ENCODE results near the gene SNX8. TPM values are rescaled to one million over a fixed set of nuclear protein-coding genes. Genes with fewer than 3 reads are reported as not detected.

The SNX8 gene
- total and polyA plus RNA-seq, 4 donors, result 8.7 to 20.8 (median 14.8) TPM

DNA sequence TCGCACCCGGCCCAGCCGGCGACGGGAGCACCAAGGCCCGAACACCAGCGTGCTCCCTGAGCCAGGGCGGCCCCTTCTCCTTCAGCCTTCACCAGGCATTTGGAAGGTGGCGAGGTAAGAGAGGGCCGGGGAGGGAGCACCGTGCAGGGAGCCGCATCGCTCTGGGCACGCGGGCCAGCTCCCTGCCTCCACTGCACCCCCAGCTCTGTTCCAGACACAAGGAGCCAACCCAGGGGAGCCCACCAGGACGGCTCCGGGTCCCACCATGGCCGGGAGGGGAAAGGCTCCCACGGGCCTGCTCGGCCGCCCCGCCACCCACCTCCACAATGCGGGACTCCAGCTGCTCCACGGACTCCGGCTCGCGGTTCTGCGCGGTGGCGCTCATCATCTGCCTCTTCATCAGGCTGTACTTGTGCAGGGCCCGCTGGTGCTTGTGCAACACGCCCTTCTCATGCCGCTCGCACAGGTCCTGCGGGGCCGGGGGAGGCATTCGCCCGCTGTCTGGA lies 57.1 kb downstream of the SNX8 start:
- Histone ChIP-seq H3K27me3 (ENCODE audit: control insufficient read depth in 4 of 4, insufficient read depth in 4 of 4, low read length in 3 of 4) (no peaks in the 10 kb centered on the region), H3K36me3 (ENCODE audit: control insufficient read depth in 4 of 4, insufficient read depth in 3 of 4, low read depth in 1 of 4, low read length in 3 of 4) (peaks cover 0 to 15% (median 4%) of the 10 kb centered on the region in 4 donors), H3K9ac (ENCODE audit: low read depth in 1 of 2, low read length in 2 of 2) (no peak overlapping the region), H3K4me1 (ENCODE audit: control insufficient read depth in 4 of 4, insufficient read depth in 4 of 4, low read length in 3 of 4) (no peaks in the 10 kb centered on the region), H3K9me3 (ENCODE audit: control insufficient read depth in 4 of 4, low read length in 3 of 4) (no peaks in the 10 kb centered on the region), H3K4me3 (ENCODE audit: low read depth in 1 of 3, low read length in 3 of 3) (no peak overlapping the region), H3K27ac (ENCODE audit: low read depth in 1 of 2, low read length in 2 of 2) (no peak overlapping the region)
- DNase-seq (ENCODE audit: low spot score), result no peak
- 98% methylated on average over 38 of the region's 38 CpGs for whole genome bisulfite sequencing
- TF ChIP-seq SP1 (IDR thresholded peaks at IDR 0.05), result no peak
- no peak for TF ChIP-seq HNF4G (IDR thresholded peaks at IDR 0.05)
- no peak for TF ChIP-seq GABPA (IDR thresholded peaks at IDR 0.05 in 1 of 2, conservative IDR thresholded peaks at IDR 0.05 in 1 of 2)
- TF ChIP-seq NR2F2 (IDR thresholded peaks at IDR 0.05), result no peak
- TF ChIP-seq, protein P1, sequence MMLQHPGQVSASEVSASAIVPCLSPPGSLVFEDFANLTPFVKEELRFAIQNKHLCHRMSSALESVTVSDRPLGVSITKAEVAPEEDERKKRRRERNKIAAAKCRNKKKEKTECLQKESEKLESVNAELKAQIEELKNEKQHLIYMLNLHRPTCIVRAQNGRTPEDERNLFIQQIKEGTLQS (IDR thresholded peaks at IDR 0.05), result no peak
- TF ChIP-seq YY1 (IDR thresholded peaks at IDR 0.05), result no peak
- TF ChIP-seq, protein P2, sequence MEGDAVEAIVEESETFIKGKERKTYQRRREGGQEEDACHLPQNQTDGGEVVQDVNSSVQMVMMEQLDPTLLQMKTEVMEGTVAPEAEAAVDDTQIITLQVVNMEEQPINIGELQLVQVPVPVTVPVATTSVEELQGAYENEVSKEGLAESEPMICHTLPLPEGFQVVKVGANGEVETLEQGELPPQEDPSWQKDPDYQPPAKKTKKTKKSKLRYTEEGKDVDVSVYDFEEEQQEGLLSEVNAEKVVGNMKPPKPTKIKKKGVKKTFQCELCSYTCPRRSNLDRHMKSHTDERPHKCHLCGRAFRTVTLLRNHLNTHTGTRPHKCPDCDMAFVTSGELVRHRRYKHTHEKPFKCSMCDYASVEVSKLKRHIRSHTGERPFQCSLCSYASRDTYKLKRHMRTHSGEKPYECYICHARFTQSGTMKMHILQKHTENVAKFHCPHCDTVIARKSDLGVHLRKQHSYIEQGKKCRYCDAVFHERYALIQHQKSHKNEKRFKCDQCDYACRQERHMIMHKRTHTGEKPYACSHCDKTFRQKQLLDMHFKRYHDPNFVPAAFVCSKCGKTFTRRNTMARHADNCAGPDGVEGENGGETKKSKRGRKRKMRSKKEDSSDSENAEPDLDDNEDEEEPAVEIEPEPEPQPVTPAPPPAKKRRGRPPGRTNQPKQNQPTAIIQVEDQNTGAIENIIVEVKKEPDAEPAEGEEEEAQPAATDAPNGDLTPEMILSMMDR (IDR thresholded peaks at IDR 0.05; ENCODE audit: low read depth, low read length, missing input control), result no peak
- no peak for TF ChIP-seq EGR1 (IDR thresholded peaks at IDR 0.05; ENCODE audit: low read depth in 2 of 2)
- TF ChIP-seq, protein P3, sequence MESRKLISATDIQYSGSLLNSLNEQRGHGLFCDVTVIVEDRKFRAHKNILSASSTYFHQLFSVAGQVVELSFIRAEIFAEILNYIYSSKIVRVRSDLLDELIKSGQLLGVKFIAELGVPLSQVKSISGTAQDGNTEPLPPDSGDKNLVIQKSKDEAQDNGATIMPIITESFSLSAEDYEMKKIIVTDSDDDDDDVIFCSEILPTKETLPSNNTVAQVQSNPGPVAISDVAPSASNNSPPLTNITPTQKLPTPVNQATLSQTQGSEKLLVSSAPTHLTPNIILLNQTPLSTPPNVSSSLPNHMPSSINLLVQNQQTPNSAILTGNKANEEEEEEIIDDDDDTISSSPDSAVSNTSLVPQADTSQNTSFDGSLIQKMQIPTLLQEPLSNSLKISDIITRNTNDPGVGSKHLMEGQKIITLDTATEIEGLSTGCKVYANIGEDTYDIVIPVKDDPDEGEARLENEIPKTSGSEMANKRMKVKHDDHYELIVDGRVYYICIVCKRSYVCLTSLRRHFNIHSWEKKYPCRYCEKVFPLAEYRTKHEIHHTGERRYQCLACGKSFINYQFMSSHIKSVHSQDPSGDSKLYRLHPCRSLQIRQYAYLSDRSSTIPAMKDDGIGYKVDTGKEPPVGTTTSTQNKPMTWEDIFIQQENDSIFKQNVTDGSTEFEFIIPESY (IDR thresholded peaks at IDR 0.05), result no peak
- no peak for TF ChIP-seq HNF4A (conservative IDR thresholded peaks at IDR 0.05)
- TF ChIP-seq, protein P4, sequence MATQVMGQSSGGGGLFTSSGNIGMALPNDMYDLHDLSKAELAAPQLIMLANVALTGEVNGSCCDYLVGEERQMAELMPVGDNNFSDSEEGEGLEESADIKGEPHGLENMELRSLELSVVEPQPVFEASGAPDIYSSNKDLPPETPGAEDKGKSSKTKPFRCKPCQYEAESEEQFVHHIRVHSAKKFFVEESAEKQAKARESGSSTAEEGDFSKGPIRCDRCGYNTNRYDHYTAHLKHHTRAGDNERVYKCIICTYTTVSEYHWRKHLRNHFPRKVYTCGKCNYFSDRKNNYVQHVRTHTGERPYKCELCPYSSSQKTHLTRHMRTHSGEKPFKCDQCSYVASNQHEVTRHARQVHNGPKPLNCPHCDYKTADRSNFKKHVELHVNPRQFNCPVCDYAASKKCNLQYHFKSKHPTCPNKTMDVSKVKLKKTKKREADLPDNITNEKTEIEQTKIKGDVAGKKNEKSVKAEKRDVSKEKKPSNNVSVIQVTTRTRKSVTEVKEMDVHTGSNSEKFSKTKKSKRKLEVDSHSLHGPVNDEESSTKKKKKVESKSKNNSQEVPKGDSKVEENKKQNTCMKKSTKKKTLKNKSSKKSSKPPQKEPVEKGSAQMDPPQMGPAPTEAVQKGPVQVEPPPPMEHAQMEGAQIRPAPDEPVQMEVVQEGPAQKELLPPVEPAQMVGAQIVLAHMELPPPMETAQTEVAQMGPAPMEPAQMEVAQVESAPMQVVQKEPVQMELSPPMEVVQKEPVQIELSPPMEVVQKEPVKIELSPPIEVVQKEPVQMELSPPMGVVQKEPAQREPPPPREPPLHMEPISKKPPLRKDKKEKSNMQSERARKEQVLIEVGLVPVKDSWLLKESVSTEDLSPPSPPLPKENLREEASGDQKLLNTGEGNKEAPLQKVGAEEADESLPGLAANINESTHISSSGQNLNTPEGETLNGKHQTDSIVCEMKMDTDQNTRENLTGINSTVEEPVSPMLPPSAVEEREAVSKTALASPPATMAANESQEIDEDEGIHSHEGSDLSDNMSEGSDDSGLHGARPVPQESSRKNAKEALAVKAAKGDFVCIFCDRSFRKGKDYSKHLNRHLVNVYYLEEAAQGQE (IDR thresholded peaks at IDR 0.05), result no peak
- no peak for TF ChIP-seq TAF1 (conservative IDR thresholded peaks at IDR 0.05)
- TF ChIP-seq RXRA (IDR thresholded peaks at IDR 0.05), result no peak
- TF ChIP-seq JUND (IDR thresholded peaks at IDR 0.05), result no peak

DNA sequence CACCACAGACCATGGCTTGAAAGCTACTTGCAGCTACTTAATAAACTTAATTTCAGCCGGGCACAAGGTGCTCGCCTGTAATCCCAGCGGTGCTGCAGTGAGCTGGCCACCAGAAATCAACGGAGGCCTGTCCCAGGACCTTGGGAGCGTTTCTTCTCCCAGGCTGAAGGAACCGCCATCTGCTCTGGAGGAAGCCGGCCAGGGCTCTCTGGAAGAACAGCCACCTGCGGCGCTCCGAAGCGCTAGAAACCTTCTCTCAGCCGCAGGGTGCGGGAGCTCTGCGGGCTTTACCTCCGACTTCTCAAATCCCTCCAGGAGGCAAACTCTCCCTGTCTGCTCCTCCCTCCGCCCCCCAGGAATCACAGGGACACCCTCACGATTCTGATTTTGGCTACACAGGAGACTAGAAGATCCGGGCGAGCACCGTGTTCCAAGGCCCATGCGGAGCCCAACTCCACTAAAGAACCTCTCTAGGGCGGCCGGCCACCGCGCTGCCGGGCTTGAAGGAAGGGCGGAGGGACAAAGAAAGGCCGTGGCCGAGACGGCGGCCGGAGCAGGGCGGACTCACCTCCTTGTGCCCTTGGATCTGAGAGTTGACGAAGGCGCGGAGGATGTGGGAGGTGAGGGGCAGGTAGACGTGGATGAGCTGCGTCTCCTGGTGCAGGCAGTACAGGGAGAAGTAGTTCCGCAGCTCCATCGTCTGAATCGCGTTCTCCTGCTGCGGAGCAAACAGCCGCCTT lies 57.8 kb downstream of the SNX8 start:
- no peak overlapping the region for H3K27ac ChIP-seq (ENCODE audit: low read depth in 1 of 2, low read length in 2 of 2)
- no peaks in the 10 kb centered on the region for H3K4me1 ChIP-seq (ENCODE audit: control insufficient read depth in 4 of 4, insufficient read depth in 4 of 4, low read length in 3 of 4)
- no peak overlapping the region for H3K4me3 ChIP-seq (ENCODE audit: low read depth in 1 of 3, low read length in 3 of 3)
- H3K36me3 ChIP-seq (ENCODE audit: control insufficient read depth in 4 of 4, insufficient read depth in 3 of 4, low read depth in 1 of 4, low read length in 3 of 4), result peaks cover 0 to 15% (median 4%) of the 10 kb centered on the region in 4 donors
- no peak for DNase-seq (ENCODE audit: low spot score)
- no peak overlapping the region for H3K9ac ChIP-seq (ENCODE audit: low read depth in 1 of 2, low read length in 2 of 2)
- 96% methylated on average over 44 of the region's 44 CpGs for WGBS
- H3K27me3 ChIP-seq (ENCODE audit: control insufficient read depth in 4 of 4, insufficient read depth in 4 of 4, low read length in 3 of 4), result no peaks in the 10 kb centered on the region
- no peaks in the 10 kb centered on the region for H3K9me3 ChIP-seq (ENCODE audit: control insufficient read depth in 4 of 4, low read length in 3 of 4)
- TF ChIP-seq, protein P4 (IDR thresholded peaks at IDR 0.05), result no peak
- TF ChIP-seq RAD21 (IDR thresholded peaks at IDR 0.05) (no peak), TAF1 (conservative IDR thresholded peaks at IDR 0.05) (no peak), HNF4G (IDR thresholded peaks at IDR 0.05) (no peak), FOXA2 (IDR thresholded peaks at IDR 0.05) (no peak), HNF4A (conservative IDR thresholded peaks at IDR 0.05) (no peak), SP1 (IDR thresholded peaks at IDR 0.05) (no peak), JUND (IDR thresholded peaks at IDR 0.05) (no peak)
- TF ChIP-seq, protein P2 (IDR thresholded peaks at IDR 0.05; ENCODE audit: low read depth, low read length, missing input control), result no peak
- TF ChIP-seq, protein P1 (IDR thresholded peaks at IDR 0.05), result no peak

Measured in liver (tissue), 9 donors.